Activated naive CD4-positive, alpha-beta T cell treated with anti-CD3 and anti-CD28 coated beads, Interleukin-2, amount 10 ng/mL, durations not matched to agents 7 days and 5 days (primary cell): ENCODE measurements around the gene ZBTB42.

ENCODE experiments used
- CTCF ChIA-PET: fragments of 350-600 bp; sonication (Branson Sonifier 250); formaldehyde crosslinking; loops from one replicate; lab custom pipeline; 2021; ENCODE audit warnings: antibody characterized with exemption; lab: Charles Lee
- DNase-seq: peaks from one replicate; pipeline ENCODE4 v3.0.0-alpha.2; 2020
- H3K27ac Mint-ChIP-seq: one replicate; pipeline ENCODE4 v1.8.0; 2021; ENCODE audit warnings: mild to moderate bottlenecking, moderate library complexity, mixed read lengths
- H3K27me3 Mint-ChIP-seq: one replicate; pipeline ENCODE4 v1.8.0; 2021; ENCODE audit warnings: mild to moderate bottlenecking, mixed read lengths
- H3K36me3 Mint-ChIP-seq: one replicate; pipeline ENCODE4 v1.8.0; 2021; ENCODE audit warnings: mixed read lengths
- H3K4me1 Mint-ChIP-seq: one replicate; pipeline ENCODE4 v1.8.0; 2021; ENCODE audit warnings: mixed read lengths
- H3K4me3 Mint-ChIP-seq: one replicate; pipeline ENCODE4 v1.8.0; 2021; ENCODE audit warnings: mild to moderate bottlenecking, moderate library complexity, mixed read lengths
- H3K9me3 Mint-ChIP-seq: one replicate; pipeline ENCODE4 v1.8.0; 2021; ENCODE audit warnings: mixed read lengths

ZBTB42 gene

DNA sequence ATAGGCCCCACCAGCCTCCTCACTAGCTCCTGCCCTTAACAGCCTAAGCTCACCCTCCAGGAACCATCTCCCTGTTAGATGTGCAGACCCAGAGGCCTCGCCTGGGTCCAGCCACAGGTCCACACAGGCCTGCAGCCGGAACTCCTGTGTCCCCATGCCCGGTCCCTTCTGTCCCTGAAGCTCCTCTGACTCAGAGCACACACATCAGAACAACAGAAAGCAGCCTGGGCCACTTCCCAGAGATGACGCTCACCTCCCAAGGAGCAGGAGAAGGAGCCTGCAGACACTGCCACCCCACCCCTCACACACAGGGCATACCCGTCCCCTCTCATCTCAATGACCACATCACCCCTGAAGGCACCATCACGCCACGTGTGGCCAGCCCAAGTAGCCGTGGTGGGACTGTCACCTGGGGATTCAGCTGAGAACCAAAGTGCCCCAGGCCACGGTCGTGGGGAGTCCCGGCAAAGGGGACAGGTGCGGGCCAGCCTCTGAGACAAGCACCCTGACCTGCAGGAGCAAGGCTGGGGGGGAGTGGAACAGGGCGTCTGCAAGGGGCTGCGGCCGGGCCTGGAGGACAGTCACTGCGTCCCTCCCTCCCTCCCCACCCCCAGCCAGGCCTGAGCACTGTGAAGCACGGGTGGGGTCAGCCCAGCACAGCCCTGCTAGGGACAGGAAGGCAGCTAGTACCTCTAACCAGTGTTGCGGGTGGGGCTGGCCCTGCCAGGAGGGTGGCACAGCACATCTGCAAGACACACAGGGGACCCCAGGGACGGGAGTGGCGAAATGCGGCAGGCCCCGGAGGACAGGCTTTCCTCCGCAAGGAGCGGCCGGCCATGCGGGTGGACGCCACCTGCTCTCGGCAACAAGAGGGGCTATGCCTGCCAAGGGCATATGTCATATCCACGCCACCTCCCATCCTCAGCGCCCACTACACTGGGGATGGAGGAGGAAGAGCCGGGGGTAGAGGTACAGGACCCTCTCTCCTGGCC lies 10.9 kb upstream of the ZBTB42 start:
- H3K4me1 Mint-ChIP-seq = peaks cover 40% of the 10 kb centered on the region
- peaks cover 15% of the 10 kb centered on the region for H3K36me3 Mint-ChIP-seq
- no peak overlapping the region for H3K4me3 Mint-ChIP-seq
- H3K27me3 Mint-ChIP-seq = no peaks in the 10 kb centered on the region
- CTCF ChIA-PET = interaction anchor here (1.2 kb wide), 1 partner anchor 11 kb away, joined by 3 read pairs; no protein-coding TSS in a partner anchor
- DNase-seq = no peak
- no peak overlapping the region for H3K27ac Mint-ChIP-seq
- no peaks in the 10 kb centered on the region for H3K9me3 Mint-ChIP-seq

DNA sequence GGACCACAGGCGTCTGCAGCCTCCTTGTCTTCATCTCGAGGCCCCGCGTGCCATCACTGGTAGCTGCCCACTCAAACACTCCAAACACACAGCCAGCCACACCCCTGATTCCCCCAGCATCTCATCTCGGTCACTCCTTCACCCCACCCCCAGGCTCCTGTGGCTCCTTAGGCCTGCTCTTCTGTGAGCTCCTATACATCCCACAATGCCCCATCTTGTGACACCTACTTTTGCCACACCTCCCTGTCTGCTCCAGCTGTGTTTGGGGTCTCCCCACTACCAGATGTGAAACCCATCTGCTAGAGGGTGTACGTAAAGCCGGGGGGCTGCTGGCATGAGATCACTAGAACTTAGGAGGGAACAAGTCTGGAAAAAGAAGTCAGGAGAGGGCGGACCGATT lies 9.5 kb upstream of the ZBTB42 start:
- CTCF ChIA-PET = interaction anchor here (0.8 to 1.2 kb wide), 2 partner anchors 12 to 25 kb away, joined by 3 read pairs; no protein-coding TSS in a partner anchor
- Mint-ChIP-seq H3K4me1 (peaks cover 42% of the 10 kb centered on the region), H3K27me3 (peaks cover 6% of the 10 kb centered on the region), H3K4me3 (no peak overlapping the region), H3K36me3 (peaks cover 15% of the 10 kb centered on the region), H3K27ac (no peak overlapping the region), H3K9me3 (no peaks in the 10 kb centered on the region)
- DNase-seq = no peak

DNA sequence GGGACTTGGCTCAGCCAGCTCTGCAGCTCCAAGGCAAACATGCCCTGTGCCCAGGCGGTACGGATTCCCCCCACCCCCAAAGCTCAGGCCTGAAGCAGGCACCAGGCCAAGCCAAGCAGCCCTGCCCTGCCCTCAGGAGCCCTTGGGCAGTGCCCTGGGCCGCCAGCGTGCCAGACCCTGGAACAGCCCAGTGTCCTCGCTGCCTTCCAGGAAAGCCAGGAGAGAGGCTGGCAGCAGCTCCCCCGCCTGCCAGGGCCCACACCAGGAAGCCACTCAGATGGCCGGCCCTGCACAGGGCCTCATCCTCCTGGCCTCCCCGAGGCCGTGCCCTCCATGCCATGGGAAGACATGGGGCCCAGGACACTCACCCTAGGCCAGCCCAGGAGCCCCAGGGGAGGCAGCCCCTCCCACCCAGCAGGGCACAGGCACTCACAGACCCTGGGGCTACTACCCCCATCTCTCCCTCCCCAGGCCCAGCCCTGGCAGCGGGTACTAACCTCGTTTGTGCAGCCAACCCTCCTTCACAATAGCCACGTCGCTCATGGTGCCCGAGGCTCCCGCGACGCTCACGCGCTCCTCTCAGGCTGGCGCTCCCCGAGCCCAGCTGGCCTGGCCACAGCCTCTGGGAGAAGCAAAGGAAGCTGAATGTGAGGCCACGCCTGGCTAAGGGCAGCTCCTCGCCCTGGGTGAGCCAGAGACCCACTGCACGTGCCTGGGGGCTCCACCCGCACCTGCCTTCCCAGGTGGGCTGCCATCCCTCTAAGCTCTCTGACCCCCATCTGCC lies 8.6 kb upstream of the ZBTB42 start:
- Mint-ChIP-seq H3K27me3 (peaks cover 15% of the 10 kb centered on the region), H3K36me3 (peaks cover 15% of the 10 kb centered on the region), H3K9me3 (no peaks in the 10 kb centered on the region), H3K27ac (no peak overlapping the region), H3K4me1 (peaks cover 37% of the 10 kb centered on the region), H3K4me3 (no peak overlapping the region)
- CTCF ChIA-PET = interaction anchor here (0.8 kb wide), 1 partner anchor 26 kb away, joined by 3 read pairs; no protein-coding TSS in a partner anchor
- no peak for DNase-seq

DNA sequence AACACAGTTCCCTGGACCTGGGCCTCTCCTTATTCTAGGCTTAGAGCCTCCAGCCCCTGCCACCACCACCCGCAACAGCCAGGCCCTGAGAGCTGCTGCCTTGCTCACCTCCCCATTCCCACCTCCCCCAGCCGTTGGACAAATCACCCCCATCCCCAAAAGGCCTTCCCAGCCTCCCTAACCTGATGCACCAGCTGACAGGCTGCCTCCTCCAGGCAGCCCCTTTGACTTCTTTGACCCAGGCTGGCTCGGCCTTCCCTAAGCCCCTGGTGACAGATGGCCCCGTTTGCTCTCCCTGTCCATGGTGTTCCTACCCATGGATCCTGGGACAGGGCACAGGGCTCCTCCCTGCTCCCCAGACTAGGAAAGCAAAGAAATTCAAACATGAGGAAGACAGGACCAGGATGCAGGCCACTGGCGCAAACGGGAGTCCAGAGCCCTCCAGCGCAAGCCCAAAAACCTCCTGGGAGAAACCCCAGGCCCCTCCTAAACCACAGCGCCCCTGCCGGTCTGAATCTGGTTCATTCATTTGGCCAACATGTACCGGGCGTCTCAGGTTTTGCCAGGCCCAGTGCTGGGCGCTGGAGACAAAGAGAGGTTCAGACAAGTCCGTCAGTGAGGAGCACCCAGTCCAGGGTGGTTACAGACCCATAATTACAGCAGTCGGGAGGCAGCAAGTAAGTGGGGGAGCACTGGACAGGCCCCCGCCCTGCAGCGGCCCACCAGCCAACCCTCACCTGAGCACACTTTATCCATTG lies 7.8 kb upstream of the ZBTB42 start:
- DNase-seq = no peak
- Mint-ChIP-seq H3K27me3 (peaks cover 23% of the 10 kb centered on the region), H3K4me1 (peaks cover 40% of the 10 kb centered on the region), H3K4me3 (peak overlapping the region; percentile 86), H3K36me3 (peaks cover 15% of the 10 kb centered on the region), H3K9me3 (no peaks in the 10 kb centered on the region), H3K27ac (no peak overlapping the region)
- CTCF ChIA-PET = interaction anchor here (1.9 kb wide), 1 partner anchor 33 kb away, joined by 5 read pairs; no protein-coding TSS in a partner anchor

DNA sequence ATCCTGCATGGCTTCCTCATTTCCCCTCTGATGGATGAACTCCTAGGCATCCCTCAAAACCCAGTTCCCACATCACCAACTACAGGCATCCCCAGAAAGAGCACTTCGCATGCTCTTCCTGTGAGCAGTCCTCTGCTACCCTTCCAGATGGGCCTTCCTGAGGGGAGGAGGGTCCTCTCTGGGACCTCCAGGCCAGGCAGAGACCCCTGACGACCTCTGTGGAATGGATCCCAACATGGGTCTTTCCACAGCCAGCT lies 7.3 kb upstream of the ZBTB42 start:
- Mint-ChIP-seq H3K9me3 (no peaks in the 10 kb centered on the region), H3K4me3 (peak overlapping the region; percentile 86), H3K4me1 (peaks cover 42% of the 10 kb centered on the region), H3K36me3 (peaks cover 15% of the 10 kb centered on the region), H3K27me3 (peaks cover 28% of the 10 kb centered on the region), H3K27ac (no peak overlapping the region)
- no peak for DNase-seq
- CTCF ChIA-PET = interaction anchor here (1.6 to 1.9 kb wide), 2 partner anchors 25 to 32 kb away, joined by 5 to 7 read pairs; no protein-coding TSS in a partner anchor

DNA sequence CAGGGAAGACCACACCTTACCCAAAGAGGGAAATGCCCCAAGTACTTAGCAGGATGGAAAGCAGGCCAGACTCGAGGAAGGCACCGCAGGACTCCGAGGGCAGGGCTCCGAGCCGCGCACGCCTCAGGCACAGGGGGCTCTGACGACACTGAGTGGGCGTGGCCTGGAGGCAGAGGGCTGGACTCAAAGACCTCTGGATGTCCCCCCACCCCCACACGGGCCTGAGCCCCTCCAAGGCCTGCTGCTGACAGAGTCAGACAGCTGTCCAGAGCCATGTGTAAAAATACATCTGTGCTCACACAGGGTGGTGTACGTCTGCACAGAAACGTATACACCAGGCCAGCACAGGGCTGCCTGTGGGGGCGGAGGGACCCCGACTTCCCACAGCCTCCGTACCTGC lies 6.8 kb upstream of the ZBTB42 start:
- peak overlapping the region; percentile 81 for H3K27ac Mint-ChIP-seq
- DNase-seq = peak; percentile 63
- H3K9me3 Mint-ChIP-seq = no peaks in the 10 kb centered on the region
- peaks cover 47% of the 10 kb centered on the region for H3K4me1 Mint-ChIP-seq
- peaks cover 15% of the 10 kb centered on the region for H3K36me3 Mint-ChIP-seq
- CTCF ChIA-PET = interaction anchor here (1.0 to 1.9 kb wide), 3 partner anchors 10 to 32 kb away, joined by 3 to 7 read pairs (median 5); no protein-coding TSS in a partner anchor
- H3K27me3 Mint-ChIP-seq = peaks cover 33% of the 10 kb centered on the region
- peak overlapping the region; percentile 86 for H3K4me3 Mint-ChIP-seq

DNA sequence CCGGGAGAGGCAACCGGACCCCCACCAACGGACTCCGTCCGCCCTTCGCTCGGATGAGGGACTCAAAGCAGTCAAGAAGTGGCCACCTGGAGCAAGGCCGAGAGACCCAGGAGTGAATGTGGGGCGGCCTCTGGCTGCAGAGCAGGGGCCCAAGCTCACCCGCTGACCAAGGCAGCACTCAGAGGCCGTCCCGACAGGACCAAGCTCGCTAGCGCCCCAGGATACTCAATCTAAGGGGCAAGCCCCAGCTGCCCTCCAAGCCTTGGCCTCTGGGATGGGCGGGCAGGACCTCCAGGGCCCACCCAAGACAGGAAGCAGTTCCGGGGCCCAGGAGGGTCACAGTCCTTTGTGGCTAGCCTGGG lies 6.3 kb upstream of the ZBTB42 start:
- Mint-ChIP-seq H3K4me3 (peak overlapping the region; percentile 86), H3K9me3 (no peaks in the 10 kb centered on the region), H3K36me3 (peaks cover 15% of the 10 kb centered on the region), H3K4me1 (peaks cover 52% of the 10 kb centered on the region), H3K27me3 (peaks cover 38% of the 10 kb centered on the region), H3K27ac (peak overlapping the region; percentile 81)
- DNase-seq = peak; percentile 43
- CTCF ChIA-PET = interaction anchor here (1.0 to 1.9 kb wide), 3 partner anchors 10 to 31 kb away, joined by 3 to 7 read pairs (median 5); no protein-coding TSS in a partner anchor

DNA sequence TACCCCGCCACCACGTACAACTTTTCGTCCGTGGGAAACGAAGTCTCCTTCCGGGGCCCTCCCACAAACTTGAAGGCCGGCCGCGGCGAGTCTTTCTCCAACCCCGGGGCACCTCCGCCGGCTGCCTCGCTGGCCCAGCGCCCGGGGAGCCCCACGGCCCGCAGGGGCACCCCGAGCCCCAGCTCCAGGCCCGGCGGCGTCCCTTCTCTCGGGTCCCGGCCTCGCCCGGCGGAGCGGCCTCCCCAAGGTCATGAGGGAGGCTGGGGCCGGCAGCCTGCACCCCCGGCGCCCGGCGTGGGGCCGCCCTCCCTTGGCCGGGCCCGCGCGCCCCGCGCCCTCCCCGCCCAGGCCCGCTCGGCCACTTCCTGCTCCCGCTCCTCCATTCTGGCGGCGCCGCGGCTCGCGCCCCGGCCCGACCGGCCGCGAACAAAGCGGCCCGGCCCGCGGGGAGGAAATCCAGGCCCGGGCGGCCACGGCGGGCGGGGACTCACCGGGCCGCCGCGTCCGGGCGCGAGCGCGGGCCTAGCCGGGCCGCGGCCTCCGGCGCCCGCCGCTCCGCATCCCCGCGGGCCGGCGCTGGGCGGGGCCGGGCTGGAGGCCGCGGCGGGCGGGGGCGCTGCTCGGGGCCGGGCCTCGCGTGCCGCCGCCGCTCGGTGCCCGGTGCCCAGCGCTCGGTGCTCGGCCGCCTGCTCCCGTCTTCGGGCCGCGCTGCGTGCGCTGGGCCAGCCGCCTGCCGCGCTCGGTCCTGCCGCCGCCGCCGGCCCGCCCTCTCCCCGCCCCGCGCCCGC lies 5.7 kb upstream of the ZBTB42 start, which contains the start of gene AKT1:
Gene AKT1 (minus strand): TSS at position 756 of the 788 bp plus-strand sequence. CDS start 3,105 bp downstream, outside the sequence.
- Mint-ChIP-seq H3K27me3 (peaks cover 43% of the 10 kb centered on the region), H3K9me3 (no peaks in the 10 kb centered on the region), H3K27ac (peak within 1 kb of the TSS; percentile 81), H3K4me1 (peaks cover 57% of the 10 kb centered on the region), H3K36me3 (peaks cover 15% of the 10 kb centered on the region), H3K4me3 (peak within 1 kb of the TSS; percentile 86)
- peak; percentile 58 for DNase-seq
- CTCF ChIA-PET = interaction anchor here (1.0 to 1.9 kb wide), 3 partner anchors 9 to 30 kb away, joined by 3 to 7 read pairs (median 5); no protein-coding TSS in a partner anchor

DNA sequence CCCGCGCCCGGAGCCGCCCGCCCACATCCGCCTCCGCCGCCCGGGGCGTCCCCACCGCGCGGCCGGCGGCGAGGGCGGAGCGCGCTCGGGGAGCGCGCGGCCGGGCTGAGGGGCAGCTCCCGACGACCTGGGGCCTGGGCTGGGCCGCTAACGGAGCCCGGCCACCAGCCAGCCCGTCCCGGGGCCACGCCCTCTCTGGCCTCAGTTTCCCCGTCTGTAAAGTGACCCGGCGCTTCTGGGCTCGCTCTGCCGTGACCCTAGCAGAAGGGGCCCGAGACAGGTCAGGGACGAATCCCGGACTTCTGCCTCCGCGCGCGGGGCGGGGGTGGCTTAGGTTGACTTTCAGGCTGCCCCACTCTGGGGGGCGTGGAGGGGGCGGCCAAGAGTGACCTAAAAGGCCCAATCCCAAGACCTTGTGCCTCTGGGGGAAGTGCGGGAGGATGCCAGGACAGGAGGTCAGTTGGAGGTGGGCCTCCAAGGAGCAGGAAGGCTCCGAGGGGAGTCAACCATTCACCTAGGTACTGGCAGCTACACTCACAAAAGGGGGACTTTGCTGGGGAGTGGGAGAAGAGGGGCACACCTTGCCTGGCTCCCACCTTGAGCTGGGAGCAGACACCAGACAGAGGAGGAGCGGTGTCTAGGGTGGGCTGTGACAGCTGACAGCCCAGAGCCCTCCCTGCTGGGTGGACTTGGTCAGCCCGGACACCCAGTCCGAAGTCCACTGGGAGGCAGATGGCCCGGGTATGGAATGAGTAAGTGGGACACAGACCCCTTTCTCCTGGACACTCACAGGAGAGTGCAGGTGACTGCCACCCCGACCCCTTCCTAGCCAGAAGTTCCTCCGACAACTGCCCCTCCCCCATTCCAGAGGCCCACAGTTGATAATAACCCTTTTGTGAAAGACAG lies 4.9 kb upstream of the ZBTB42 start:
- Mint-ChIP-seq H3K4me3 (peak overlapping the region; percentile 67), H3K4me1 (peaks cover 53% of the 10 kb centered on the region), H3K36me3 (peaks cover 12% of the 10 kb centered on the region), H3K27ac (peak overlapping the region; percentile 78), H3K9me3 (no peaks in the 10 kb centered on the region), H3K27me3 (peaks cover 43% of the 10 kb centered on the region)
- DNase-seq = peak; percentile 68
- CTCF ChIA-PET = interaction anchor here (1.2 kb wide), 1 partner anchor 29 kb away, joined by 4 read pairs; no protein-coding TSS in a partner anchor

DNA sequence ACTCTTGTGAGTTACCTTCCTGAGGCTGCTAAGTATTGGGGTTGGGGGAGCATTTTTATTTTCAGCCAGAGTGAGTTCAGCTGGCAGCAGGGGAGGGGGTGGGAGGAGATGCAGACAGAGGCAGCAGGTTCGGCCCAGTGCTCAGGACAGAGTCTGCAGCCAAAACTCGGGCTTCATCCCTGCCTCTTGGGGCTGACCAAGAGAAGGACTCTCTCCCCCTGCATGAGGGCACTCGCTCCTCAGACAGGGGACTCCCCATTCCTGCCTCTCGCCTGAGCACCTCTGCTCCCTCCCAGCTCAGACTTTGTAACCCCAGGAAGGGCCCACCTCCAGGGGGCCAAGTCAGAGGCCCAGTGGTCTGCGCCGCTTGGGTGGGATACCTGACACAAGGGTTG lies 4.2 kb upstream of the ZBTB42 start:
- peaks cover 47% of the 10 kb centered on the region for H3K27me3 Mint-ChIP-seq
- H3K27ac Mint-ChIP-seq = peak overlapping the region; percentile 78
- peaks cover 6% of the 10 kb centered on the region for H3K36me3 Mint-ChIP-seq
- H3K4me3 Mint-ChIP-seq = peak overlapping the region; percentile 67
- peaks cover 53% of the 10 kb centered on the region for H3K4me1 Mint-ChIP-seq
- CTCF ChIA-PET = interaction anchor here (1.2 kb wide), 1 partner anchor 29 kb away, joined by 4 read pairs; no protein-coding TSS in a partner anchor
- no peaks in the 10 kb centered on the region for H3K9me3 Mint-ChIP-seq
- DNase-seq = no peak

DNA sequence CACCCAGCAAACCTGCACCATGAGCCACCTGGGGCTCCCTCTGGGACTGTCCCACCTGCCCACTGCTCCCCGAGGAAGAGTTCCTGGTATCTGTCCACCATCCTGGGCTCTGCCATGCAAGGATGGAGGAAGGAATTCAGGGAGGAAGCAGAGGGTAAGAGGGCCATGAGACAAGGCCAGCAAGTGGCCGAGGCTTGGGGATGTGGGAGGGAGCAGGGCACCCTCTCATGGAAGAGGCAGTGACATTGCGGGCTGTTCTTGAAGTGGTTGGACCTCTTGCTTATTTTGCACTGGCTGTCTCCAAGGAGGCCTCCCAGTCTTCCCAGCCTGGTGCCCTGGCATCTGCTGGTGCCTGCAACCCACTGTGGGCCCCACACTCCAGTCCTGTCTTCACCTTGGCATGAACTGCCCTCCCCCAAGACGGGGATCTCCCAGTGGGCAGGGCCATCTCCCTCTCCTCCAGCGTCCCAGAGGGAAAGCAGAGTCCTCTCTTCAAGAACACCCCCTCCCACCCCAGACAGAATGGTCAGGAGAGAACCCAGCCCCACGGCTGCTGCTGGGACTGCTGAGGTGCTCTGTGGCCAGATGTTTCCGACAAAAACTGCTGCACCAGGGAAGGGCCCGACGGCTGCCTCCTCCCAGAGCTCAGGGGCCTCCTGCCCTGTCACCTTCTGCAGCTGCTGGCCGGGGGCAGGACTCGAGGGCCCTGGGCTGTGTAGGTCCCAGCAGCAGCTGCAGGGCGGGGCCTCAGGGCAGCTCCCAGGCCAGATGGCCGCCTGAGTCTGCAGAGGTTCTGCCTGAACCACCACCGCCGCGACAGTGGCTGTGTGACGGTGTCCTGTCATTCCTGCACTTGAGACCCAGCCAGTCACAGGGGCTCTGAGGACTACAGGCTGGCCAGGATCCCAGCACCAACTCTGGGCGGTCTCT lies 3.5 kb upstream of the ZBTB42 start:
- CTCF ChIA-PET = no interaction called here
- no peaks in the 10 kb centered on the region for H3K9me3 Mint-ChIP-seq
- H3K4me3 Mint-ChIP-seq = peak overlapping the region; percentile 0
- peaks cover 58% of the 10 kb centered on the region for H3K4me1 Mint-ChIP-seq
- H3K27ac Mint-ChIP-seq = no peak overlapping the region
- no peak for DNase-seq
- H3K36me3 Mint-ChIP-seq = peaks cover 6% of the 10 kb centered on the region
- H3K27me3 Mint-ChIP-seq = peaks cover 47% of the 10 kb centered on the region
